OCI-LY3 (cell line): Measurements from ENCODE around the gene GLTP.

ENCODE experiments used
- EZH2phosphoT487 ChIP-seq: fragments of 200-600 bp; shearing (Covaris generic); IDR thresholded peaks from 2 replicates; pipeline ENCODE4 v1.6.1; 2018; ENCODE audit warnings: antibody characterized with exemption, mixed run types, low read depth
- TF ChIP-seq, protein P1 (sequence below): fragments of 200-600, 300-600 bp; sonication (generic); IDR thresholded peaks from 2 replicates; pipeline ENCODE4 v1.5.1; 2014; ENCODE audit warnings: antibody characterized with exemption, low read length, low read depth

DNA sequence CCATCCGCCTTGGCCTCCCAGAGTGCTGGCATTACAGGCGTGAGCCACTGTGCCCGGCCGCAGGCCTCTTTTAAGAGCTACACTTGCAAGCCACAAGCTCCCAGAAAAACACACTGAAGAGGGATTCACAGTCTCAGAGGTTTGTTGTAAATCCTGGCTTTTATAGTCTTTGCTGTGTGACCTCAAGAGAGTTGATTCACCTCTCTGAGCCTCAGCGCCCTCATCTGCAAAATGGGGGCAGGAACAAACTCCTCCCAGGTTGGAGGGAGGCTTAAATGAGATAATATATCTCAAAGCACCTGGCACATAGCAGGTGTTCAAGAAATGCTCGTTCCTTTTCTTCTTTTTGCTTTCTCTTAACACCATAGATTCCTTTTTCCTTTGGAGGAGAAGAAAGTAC lies 15.8 kb upstream of the GLTP start:
- TF ChIP-seq, protein P1, sequence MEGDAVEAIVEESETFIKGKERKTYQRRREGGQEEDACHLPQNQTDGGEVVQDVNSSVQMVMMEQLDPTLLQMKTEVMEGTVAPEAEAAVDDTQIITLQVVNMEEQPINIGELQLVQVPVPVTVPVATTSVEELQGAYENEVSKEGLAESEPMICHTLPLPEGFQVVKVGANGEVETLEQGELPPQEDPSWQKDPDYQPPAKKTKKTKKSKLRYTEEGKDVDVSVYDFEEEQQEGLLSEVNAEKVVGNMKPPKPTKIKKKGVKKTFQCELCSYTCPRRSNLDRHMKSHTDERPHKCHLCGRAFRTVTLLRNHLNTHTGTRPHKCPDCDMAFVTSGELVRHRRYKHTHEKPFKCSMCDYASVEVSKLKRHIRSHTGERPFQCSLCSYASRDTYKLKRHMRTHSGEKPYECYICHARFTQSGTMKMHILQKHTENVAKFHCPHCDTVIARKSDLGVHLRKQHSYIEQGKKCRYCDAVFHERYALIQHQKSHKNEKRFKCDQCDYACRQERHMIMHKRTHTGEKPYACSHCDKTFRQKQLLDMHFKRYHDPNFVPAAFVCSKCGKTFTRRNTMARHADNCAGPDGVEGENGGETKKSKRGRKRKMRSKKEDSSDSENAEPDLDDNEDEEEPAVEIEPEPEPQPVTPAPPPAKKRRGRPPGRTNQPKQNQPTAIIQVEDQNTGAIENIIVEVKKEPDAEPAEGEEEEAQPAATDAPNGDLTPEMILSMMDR = no peak
- TF ChIP-seq EZH2phosphoT487 = no peak
